ENCODE data around the gene KCNA5. TPM values are rescaled to one million over a fixed set of nuclear protein-coding genes. Genes with fewer than 3 reads are reported as not detected.

KCNA5 gene
- total and polyA plus RNA-seq, 2 experiments from 2014 or later: 0.31 to 0.44 TPM

DNA sequence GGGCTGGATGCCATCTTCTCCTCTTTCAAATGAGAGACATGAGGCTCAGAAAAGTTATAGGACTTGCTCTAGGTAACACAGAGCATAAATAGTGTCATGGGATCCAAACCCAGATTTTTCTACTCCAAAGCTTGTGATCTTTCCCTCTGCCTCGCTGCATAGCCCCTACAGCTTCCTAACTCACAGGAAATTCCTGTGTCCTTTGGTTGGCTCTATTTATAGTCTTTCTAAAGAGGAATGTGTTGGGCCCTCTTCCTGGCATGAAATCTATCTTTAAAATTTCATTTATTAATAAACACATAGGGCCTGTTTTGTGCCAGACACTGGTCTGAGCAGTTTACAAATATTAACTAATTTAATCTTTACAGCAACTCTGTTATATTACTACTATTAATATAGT is 9.8 kb upstream of the KCNA5 start:
- H3K4me2 ChIP-seq: no peak overlapping the region
- Mint-ChIP-seq H3K9me3 (no peaks in the 10 kb centered on the region), H3K36me3 (ENCODE audit: low read depth) (no peaks in the 10 kb centered on the region), H3K4me3 (no peak overlapping the region), H3K4me1 (peaks cover 17% of the 10 kb centered on the region), H3K27me3 (ENCODE audit: insufficient read depth, low read depth, poor library complexity) (peaks cover 3% of the 10 kb centered on the region), H3K27ac (no peak overlapping the region)
- no peak overlapping the region for H3K4me3 ChIP-seq
- no peaks in the 10 kb centered on the region for H3K27me3 ChIP-seq (ENCODE audit: insufficient read depth)
- ATAC-seq (no peak), DNase-seq (ENCODE audit: low spot score) (no peak)
- no peaks in the 10 kb centered on the region for H3F3A ChIP-seq (replicated peaks; ENCODE audit: low read depth)
- no peak overlapping the region for H3K27ac ChIP-seq (ENCODE audit: low read depth)
- no peak overlapping the region for H2AFZ ChIP-seq
- TF ChIP-seq NANOG (IDR thresholded peaks at IDR 0.05; ENCODE audit: borderline replicate concordance) (no peak), ZNF114 (CRISPR knock-in tag; IDR thresholded peaks at IDR 0.05) (no peak), POLR2AphosphoS5 (IDR thresholded peaks at IDR 0.05; ENCODE audit: low read depth) (no peak), CTCF (conservative IDR thresholded peaks at IDR 0.05; ENCODE audit: low read depth in 2 of 2) (no peak)
- TF ChIP-seq, protein P1, sequence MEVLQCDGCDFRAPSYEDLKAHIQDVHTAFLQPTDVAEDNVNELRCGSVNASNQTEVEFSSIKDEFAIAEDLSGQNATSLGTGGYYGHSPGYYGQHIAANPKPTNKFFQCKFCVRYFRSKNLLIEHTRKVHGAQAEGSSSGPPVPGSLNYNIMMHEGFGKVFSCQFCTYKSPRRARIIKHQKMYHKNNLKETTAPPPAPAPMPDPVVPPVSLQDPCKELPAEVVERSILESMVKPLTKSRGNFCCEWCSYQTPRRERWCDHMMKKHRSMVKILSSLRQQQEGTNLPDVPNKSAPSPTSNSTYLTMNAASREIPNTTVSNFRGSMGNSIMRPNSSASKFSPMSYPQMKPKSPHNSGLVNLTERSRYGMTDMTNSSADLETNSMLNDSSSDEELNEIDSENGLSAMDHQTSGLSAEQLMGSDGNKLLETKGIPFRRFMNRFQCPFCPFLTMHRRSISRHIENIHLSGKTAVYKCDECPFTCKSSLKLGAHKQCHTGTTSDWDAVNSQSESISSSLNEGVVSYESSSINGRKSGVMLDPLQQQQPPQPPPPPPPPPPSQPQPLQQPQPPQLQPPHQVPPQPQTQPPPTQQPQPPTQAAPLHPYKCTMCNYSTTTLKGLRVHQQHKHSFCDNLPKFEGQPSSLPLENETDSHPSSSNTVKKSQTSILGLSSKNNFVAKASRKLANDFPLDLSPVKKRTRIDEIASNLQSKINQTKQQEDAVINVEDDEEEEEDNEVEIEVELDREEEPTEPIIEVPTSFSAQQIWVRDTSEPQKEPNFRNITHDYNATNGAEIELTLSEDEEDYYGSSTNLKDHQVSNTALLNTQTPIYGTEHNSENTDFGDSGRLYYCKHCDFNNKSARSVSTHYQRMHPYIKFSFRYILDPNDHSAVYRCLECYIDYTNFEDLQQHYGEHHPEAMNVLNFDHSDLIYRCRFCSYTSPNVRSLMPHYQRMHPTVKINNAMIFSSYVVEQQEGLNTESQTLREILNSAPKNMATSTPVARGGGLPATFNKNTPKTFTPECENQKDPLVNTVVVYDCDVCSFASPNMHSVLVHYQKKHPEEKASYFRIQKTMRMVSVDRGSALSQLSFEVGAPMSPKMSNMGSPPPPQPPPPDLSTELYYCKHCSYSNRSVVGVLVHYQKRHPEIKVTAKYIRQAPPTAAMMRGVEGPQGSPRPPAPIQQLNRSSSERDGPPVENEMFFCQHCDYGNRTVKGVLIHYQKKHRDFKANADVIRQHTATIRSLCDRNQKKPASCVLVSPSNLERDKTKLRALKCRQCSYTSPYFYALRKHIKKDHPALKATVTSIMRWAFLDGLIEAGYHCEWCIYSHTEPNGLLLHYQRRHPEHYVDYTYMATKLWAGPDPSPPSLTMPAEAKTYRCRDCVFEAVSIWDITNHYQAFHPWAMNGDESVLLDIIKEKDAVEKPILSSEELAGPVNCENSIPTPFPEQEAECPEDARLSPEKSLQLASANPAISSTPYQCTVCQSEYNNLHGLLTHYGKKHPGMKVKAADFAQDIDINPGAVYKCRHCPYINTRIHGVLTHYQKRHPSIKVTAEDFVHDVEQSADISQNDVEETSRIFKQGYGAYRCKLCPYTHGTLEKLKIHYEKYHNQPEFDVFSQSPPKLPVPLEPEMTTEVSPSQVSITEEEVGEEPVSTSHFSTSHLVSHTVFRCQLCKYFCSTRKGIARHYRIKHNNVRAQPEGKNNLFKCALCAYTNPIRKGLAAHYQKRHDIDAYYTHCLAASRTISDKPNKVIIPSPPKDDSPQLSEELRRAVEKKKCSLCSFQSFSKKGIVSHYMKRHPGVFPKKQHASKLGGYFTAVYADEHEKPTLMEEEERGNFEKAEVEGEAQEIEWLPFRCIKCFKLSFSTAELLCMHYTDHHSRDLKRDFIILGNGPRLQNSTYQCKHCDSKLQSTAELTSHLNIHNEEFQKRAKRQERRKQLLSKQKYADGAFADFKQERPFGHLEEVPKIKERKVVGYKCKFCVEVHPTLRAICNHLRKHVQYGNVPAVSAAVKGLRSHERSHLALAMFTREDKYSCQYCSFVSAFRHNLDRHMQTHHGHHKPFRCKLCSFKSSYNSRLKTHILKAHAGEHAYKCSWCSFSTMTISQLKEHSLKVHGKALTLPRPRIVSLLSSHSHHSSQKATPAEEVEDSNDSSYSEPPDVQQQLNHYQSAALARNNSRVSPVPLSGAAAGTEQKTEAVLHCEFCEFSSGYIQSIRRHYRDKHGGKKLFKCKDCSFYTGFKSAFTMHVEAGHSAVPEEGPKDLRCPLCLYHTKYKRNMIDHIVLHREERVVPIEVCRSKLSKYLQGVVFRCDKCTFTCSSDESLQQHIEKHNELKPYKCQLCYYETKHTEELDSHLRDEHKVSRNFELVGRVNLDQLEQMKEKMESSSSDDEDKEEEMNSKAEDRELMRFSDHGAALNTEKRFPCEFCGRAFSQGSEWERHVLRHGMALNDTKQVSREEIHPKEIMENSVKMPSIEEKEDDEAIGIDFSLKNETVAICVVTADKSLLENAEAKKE (CRISPR knock-in tag; IDR thresholded peaks at IDR 0.05): no peak
- TF ChIP-seq, protein P2, sequence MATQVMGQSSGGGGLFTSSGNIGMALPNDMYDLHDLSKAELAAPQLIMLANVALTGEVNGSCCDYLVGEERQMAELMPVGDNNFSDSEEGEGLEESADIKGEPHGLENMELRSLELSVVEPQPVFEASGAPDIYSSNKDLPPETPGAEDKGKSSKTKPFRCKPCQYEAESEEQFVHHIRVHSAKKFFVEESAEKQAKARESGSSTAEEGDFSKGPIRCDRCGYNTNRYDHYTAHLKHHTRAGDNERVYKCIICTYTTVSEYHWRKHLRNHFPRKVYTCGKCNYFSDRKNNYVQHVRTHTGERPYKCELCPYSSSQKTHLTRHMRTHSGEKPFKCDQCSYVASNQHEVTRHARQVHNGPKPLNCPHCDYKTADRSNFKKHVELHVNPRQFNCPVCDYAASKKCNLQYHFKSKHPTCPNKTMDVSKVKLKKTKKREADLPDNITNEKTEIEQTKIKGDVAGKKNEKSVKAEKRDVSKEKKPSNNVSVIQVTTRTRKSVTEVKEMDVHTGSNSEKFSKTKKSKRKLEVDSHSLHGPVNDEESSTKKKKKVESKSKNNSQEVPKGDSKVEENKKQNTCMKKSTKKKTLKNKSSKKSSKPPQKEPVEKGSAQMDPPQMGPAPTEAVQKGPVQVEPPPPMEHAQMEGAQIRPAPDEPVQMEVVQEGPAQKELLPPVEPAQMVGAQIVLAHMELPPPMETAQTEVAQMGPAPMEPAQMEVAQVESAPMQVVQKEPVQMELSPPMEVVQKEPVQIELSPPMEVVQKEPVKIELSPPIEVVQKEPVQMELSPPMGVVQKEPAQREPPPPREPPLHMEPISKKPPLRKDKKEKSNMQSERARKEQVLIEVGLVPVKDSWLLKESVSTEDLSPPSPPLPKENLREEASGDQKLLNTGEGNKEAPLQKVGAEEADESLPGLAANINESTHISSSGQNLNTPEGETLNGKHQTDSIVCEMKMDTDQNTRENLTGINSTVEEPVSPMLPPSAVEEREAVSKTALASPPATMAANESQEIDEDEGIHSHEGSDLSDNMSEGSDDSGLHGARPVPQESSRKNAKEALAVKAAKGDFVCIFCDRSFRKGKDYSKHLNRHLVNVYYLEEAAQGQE (IDR thresholded peaks at IDR 0.05; ENCODE audit: unreplicated experiment): no peak
- H4K20me1 ChIP-seq (replicated peaks; ENCODE audit: insufficient read depth): no peaks in the 10 kb centered on the region; the same call in 1 of the 2 replicates
- H3K4me1 ChIP-seq (ENCODE audit: insufficient read depth): peaks cover under 1% of the 10 kb centered on the region
- H3K9me2 ChIP-seq (ENCODE audit: insufficient read depth): peaks cover 10% of the 10 kb centered on the region; the same call in 1 of the 2 replicates
- H3K36me3 ChIP-seq (ENCODE audit: insufficient read depth): no peaks in the 10 kb centered on the region
- no peaks in the 10 kb centered on the region for H3K79me2 ChIP-seq (replicated peaks; ENCODE audit: insufficient read depth)

Data from GM23338 (cell line).